Testis (tissue), 3 donors: Measurements from ENCODE around the gene STEAP1. TPM values are rescaled to one million over a fixed set of nuclear protein-coding genes. Genes with fewer than 3 reads are reported as not detected.
"Not testable (repeated sequence)": the region's sequence is repeated elsewhere in the genome, so short reads cannot be mapped to it uniquely, and the experiment has no call there.

Experiments used
- DNase-seq: peaks from one replicate; pipeline ENCODE4 v3.0.0-alpha.2; 2019
- H3K27ac ChIP-seq, 2 donors: fragments of 200-600 bp; sonication (generic); one replicate each; pipeline ENCODE4 v1.5.1; 2019
- H3K27me3 ChIP-seq: fragments of 200-600 bp; sonication (generic); one replicate; pipeline ENCODE4 v1.5.1; 2019
- H3K36me3 ChIP-seq: fragments of 200-600 bp; sonication (generic); one replicate; pipeline ENCODE4 v1.5.1; 2017; ENCODE audit warnings: low read depth; ENCODE audit errors: missing control alignments
- H3K4me1 ChIP-seq: fragments of 200-600 bp; sonication (generic); one replicate; pipeline ENCODE4 v1.5.1; 2019
- H3K4me3 ChIP-seq, 2 donors: fragments of 200-600 bp; sonication (generic); one replicate each; pipeline ENCODE4 v1.5.1; 2017 to 2019
- H3K9me3 ChIP-seq: fragments of 200-600 bp; sonication (generic); one replicate; pipeline ENCODE4 v1.5.1; 2017
- POLR2A ChIP-seq: fragments of 450-650 bp; IDR thresholded peaks from one replicate; pipeline ENCODE4 v1.6.1; 2017; ENCODE audit warnings: antibody characterized with exemption, mild to moderate bottlenecking, moderate library complexity
- WGBS, 2 donors: methylation state at CpG; one replicate each; pipeline ENCODE4 v1.1.5; 2018; 5-methylcytosine and 5-hydroxymethylcytosine counted together
- intact Hi-C: fragments of 100-400 bp; cut with DNase I; formaldehyde crosslinking; loops from one replicate; pipeline ENCODE4 v1.15.1; 2023; ENCODE audit warnings: low total_unique reads
- polyA plus RNA-seq: library from polyadenylated mRNA; stranded (reverse); fragments of 350-450 nt; fragmentation: Illumina TruSeq; extraction: RNeasy Lipid Tissue Mini Kit (QIAGEN cat#74804); gene quantifications from one replicate; pipeline ENCODE4 v1.2.3, GENCODE V29; 2014; ENCODE audit warnings: low read depth, low replicate concordance; ENCODE audit not compliant: insufficient read depth
- total RNA-seq, 2 donors: library from RNA; depleted of rRNA; stranded (reverse); fragments of >200 nt; gene quantifications; one replicate each; pipeline ENCODE4 v1.2.3, GENCODE V29; 2016
- TF ChIP-seq, protein P1 (sequence below), 3 experiments: fragments of 450-650 bp in 2 of 3; fragments of 200-600 bp in 1 of 3; sonication (generic) in 1 of 3; IDR thresholded peaks; one replicate each; pipeline ENCODE4 v1.5.1; 2016 to 2019; ENCODE audit warnings: antibody characterized with exemption in 3 of 3, mild to moderate bottlenecking in 2 of 3, moderate library complexity in 1 of 3

Gene STEAP1
- total and polyA plus RNA-seq, 3 donors from 2014 or later = 6.4 to 7.3 (median 6.4) TPM

- Histone ChIP-seq H3K27ac (no peak overlapping the region), H3K27me3 (no peaks in the 10 kb centered on the region), H3K4me1 (no peaks in the 10 kb centered on the region), H3K36me3 (no peaks in the 10 kb centered on the region), H3K9me3 (no peaks in the 10 kb centered on the region), H3K4me3 (no peak overlapping the region)
- no peak for TF ChIP-seq POLR2A
- TF ChIP-seq, protein P1, sequence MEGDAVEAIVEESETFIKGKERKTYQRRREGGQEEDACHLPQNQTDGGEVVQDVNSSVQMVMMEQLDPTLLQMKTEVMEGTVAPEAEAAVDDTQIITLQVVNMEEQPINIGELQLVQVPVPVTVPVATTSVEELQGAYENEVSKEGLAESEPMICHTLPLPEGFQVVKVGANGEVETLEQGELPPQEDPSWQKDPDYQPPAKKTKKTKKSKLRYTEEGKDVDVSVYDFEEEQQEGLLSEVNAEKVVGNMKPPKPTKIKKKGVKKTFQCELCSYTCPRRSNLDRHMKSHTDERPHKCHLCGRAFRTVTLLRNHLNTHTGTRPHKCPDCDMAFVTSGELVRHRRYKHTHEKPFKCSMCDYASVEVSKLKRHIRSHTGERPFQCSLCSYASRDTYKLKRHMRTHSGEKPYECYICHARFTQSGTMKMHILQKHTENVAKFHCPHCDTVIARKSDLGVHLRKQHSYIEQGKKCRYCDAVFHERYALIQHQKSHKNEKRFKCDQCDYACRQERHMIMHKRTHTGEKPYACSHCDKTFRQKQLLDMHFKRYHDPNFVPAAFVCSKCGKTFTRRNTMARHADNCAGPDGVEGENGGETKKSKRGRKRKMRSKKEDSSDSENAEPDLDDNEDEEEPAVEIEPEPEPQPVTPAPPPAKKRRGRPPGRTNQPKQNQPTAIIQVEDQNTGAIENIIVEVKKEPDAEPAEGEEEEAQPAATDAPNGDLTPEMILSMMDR (IDR thresholded peaks at IDR 0.05) = no peak
- no peak for DNase-seq
- 90 to 95% methylated on average over 2 of the region's 2 CpGs for WGBS, 2 donors
- intact Hi-C loops = no loop called here
These were observed 23.9 kb downstream of the STEAP1 start for GRCh38 chr7:90178166-90178565.

DNA sequence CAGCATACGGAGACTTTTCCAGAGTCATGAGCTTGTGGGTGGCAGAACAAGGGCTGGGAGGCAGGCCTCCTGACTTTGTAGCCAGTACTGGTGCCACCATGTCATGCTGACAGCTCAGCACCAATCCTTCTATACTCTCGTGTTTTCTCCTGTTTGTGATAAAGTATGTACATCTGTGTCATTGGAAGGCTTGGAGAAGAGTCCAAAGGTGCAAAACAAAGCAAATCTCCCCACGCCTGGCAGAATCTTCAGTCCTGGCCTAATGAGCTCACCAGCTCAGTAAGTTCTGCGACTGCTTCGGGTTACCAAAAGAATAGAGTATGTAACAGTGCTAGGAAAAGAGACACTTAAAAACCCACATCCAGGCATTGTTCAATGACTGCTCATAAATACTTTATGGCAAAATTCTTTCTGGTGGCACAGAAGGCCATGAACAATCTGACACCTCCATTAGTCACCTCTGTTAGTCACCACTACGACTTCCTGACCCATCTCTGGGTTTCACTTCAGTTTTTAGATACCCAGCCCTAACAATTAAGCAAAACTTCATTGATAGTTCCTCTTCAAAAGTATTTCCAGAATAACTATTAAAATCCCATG is 24.5 kb downstream of the STEAP1 start:
- intact Hi-C loops = no loop called here
- no peak overlapping the region for H3K27ac ChIP-seq
- TF ChIP-seq POLR2A = no peak
- no peaks in the 10 kb centered on the region for H3K27me3 ChIP-seq
- H3K36me3 ChIP-seq = no peaks in the 10 kb centered on the region
- H3K4me1 ChIP-seq = no peaks in the 10 kb centered on the region
- no peak for DNase-seq
- H3K4me3 ChIP-seq = no peak overlapping the region
- no peaks in the 10 kb centered on the region for H3K9me3 ChIP-seq
- 76 to 89% methylated on average over 6 of the region's 6 CpGs for WGBS, 2 donors

- H3K9me3 ChIP-seq = no peaks in the 10 kb centered on the region
- H3K27me3 ChIP-seq = no peaks in the 10 kb centered on the region
- H3K4me3 ChIP-seq = no peak overlapping the region
- intact Hi-C loops = no loop called here
- TF ChIP-seq, protein P1 (IDR thresholded peaks at IDR 0.05) = no peak
- TF ChIP-seq POLR2A = no peak
- H3K4me1 ChIP-seq = no peaks in the 10 kb centered on the region
- H3K27ac ChIP-seq = no peak overlapping the region
- H3K36me3 ChIP-seq = no peaks in the 10 kb centered on the region
- 64 to 70% methylated on average over 1 of the region's 1 CpG for WGBS, 2 donors
- DNase-seq = no peak
These were observed 25.8 kb downstream of the STEAP1 start for GRCh38 chr7:90180011-90180585.

GRCh38 chr7:90180649-90181048 is 26.4 kb downstream of the STEAP1 start:
- no peak overlapping the region for H3K4me3 ChIP-seq
- no peak for DNase-seq
- intact Hi-C loops = no loop called here
- H3K27me3 ChIP-seq = no peaks in the 10 kb centered on the region
- no peak for TF ChIP-seq POLR2A
- TF ChIP-seq, protein P1 (IDR thresholded peaks at IDR 0.05) = no peak
- no peak overlapping the region for H3K27ac ChIP-seq
- H3K36me3 ChIP-seq = no peaks in the 10 kb centered on the region
- H3K4me1 ChIP-seq = no peaks in the 10 kb centered on the region
- H3K9me3 ChIP-seq = no peaks in the 10 kb centered on the region

DNA sequence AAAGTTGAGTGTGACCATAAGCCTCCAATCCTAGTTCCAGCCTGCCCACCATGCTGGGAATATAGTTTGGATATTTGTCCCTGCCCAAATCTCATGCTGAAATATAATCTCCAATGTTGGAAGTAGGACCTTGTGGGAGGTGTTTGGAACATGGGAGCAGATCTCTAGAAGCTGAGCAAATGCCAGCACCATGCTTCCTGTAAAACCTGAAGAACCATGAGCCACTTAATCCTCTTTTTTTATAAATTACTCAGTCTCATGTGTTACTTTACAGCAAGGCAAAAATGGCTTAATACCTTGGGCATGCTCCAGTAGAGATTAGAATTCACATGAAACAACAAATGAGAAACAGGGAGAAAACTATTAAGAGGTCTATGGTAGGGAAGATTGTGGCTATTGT is 27.2 kb downstream of the STEAP1 start:
- TF ChIP-seq, protein P1 (IDR thresholded peaks at IDR 0.05) = no peak
- no peak for TF ChIP-seq POLR2A
- intact Hi-C loops = no loop called here
- Histone ChIP-seq H3K9me3 (no peaks in the 10 kb centered on the region), H3K4me1 (no peaks in the 10 kb centered on the region), H3K4me3 (no peak overlapping the region), H3K27me3 (no peaks in the 10 kb centered on the region), H3K36me3 (no peaks in the 10 kb centered on the region), H3K27ac (no peak overlapping the region)
- DNase-seq = no peak

DNA sequence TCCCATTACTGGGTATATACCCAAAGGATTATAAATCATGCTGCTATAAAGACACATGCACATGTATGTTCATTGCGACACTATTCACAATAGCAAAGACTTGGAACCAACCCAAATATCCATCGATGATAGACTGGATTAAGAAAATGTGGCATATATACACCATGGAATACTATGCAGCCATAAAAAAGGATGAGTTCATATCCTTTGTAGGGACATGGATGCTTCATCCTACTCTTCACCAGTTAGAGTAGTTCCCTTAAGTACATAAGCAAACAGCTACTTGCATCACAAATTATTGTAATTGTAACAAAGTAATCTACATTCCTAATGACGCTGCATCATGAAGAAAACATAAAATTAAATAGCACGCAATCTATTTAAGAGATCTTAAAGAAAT is 32.0 kb downstream of the STEAP1 start:
- intact Hi-C loops, H3K36me3 ChIP-seq, H3K27ac ChIP-seq, DNase-seq, H3K4me3 ChIP-seq, H3K27me3 ChIP-seq, H3K4me1 ChIP-seq, H3K9me3 ChIP-seq: not testable (repeated sequence)
- 83 to 85% methylated on average over 4 of the region's 4 CpGs for WGBS, 2 donors
